ENCODE results near the gene GLRA3. TPM values are rescaled to one million over a fixed set of nuclear protein-coding genes. Genes with fewer than 3 reads are reported as not detected.

GLRA3 gene
- total and polyA plus RNA-seq, 2 experiments from 2014 or later, result not detected

DNA sequence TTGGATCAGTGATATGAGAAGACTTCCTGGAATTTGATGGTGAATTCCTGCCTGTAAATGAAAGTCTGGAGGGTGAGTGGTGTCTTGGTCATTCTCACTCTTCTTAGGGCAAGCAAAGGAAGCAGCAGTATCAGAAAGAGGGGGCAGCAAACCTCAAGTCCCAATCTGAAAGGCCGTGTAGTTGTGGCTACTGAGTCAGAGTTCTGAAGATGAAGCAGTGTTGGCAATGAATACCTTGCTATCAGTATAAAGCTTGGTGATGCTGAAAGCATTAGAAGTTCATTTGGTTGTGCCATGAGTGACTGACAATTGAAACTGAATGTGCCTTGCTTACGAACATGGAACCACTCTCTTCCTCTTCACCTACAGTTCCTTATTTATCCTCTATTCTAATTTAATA lies 35.0 kb upstream of the GLRA3 start:
- Histone ChIP-seq H3K9ac (no peak overlapping the region), H4K20me1 (ENCODE audit: insufficient read depth) (no peaks in the 10 kb centered on the region), H3K36me3 (ENCODE audit: low read depth) (no peaks in the 10 kb centered on the region), H3K4me3 (no peak overlapping the region), H3K4me1 (ENCODE audit: insufficient read depth) (no peaks in the 10 kb centered on the region), H3K27me3 (replicated peaks; ENCODE audit: insufficient read depth) (no peaks in the 10 kb centered on the region), H3K9me2 (ENCODE audit: insufficient read depth) (no peaks in the 10 kb centered on the region), H3F3A (ENCODE audit: insufficient read depth) (no peaks in the 10 kb centered on the region), H3K4me2 (ENCODE audit: unreplicated experiment) (no peak overlapping the region), H3K9me3 (ENCODE audit: low read depth) (no peaks in the 10 kb centered on the region), H2AFZ (no peak overlapping the region), H3K79me2 (ENCODE audit: insufficient read depth) (no peaks in the 10 kb centered on the region), H3K27ac (no peak overlapping the region)
- TF ChIP-seq EZH2 (IDR thresholded peaks at IDR 0.05; ENCODE audit: insufficient read depth, poor library complexity, severe bottlenecking), result no peak
- no peak for TF ChIP-seq EZH2phosphoT487 (IDR thresholded peaks at IDR 0.05; ENCODE audit: insufficient read depth, low read depth)
- DNase-seq, result no peak
- 13 to 22% methylated on average over 2 of the region's 2 CpGs for WGBS, 2 experiments (ENCODE audit: low coverage in 1 of 2, low lambda C conversion rate in 2 of 2, missing lambda C conversion rate in 2 of 2)
- in situ Hi-C loops (cut with MboI), result no loop called here

DNA sequence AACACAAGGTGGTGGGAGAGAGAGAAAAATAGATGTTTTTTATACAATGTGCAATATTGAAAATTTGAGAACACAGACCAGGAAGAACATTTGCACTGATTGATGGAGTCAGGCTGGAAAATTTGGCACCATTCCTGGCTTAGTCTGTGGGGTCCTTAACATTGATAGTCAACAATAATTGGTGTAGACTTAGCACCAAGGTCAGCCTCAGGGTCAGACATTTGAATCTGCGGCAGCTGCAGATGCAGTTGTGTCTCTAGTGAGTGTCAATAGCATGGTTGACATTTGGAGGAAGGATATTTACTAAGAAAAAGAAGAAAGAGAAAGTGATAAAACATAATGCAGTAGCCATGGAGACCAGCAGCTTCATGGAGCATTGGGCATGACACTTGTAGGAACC lies 31.5 kb upstream of the GLRA3 start:
- Histone ChIP-seq H3K9ac (no peak overlapping the region), H3K4me3 (no peak overlapping the region), H3K9me3 (ENCODE audit: low read depth) (no peaks in the 10 kb centered on the region), H3K4me1 (ENCODE audit: insufficient read depth) (no peaks in the 10 kb centered on the region), H3K9me2 (ENCODE audit: insufficient read depth) (no peaks in the 10 kb centered on the region), H3K79me2 (ENCODE audit: insufficient read depth) (no peaks in the 10 kb centered on the region), H3K4me2 (ENCODE audit: unreplicated experiment) (no peak overlapping the region), H3K36me3 (ENCODE audit: low read depth) (no peaks in the 10 kb centered on the region), H3K27ac (no peak overlapping the region), H2AFZ (no peak overlapping the region), H4K20me1 (ENCODE audit: insufficient read depth) (no peaks in the 10 kb centered on the region), H3F3A (ENCODE audit: insufficient read depth) (no peaks in the 10 kb centered on the region), H3K27me3 (replicated peaks; ENCODE audit: insufficient read depth) (no peaks in the 10 kb centered on the region)
- WGBS, 2 experiments (ENCODE audit: low coverage in 1 of 2, low lambda C conversion rate in 2 of 2, missing lambda C conversion rate in 2 of 2), result 51 to 72% methylated on average over 1 of the region's 1 CpG
- in situ Hi-C loops (cut with MboI), result no loop called here
- no peak for DNase-seq
- no peak for TF ChIP-seq EZH2phosphoT487 (IDR thresholded peaks at IDR 0.05; ENCODE audit: insufficient read depth, low read depth)
- no peak for TF ChIP-seq EZH2 (IDR thresholded peaks at IDR 0.05; ENCODE audit: insufficient read depth, poor library complexity, severe bottlenecking)

DNA sequence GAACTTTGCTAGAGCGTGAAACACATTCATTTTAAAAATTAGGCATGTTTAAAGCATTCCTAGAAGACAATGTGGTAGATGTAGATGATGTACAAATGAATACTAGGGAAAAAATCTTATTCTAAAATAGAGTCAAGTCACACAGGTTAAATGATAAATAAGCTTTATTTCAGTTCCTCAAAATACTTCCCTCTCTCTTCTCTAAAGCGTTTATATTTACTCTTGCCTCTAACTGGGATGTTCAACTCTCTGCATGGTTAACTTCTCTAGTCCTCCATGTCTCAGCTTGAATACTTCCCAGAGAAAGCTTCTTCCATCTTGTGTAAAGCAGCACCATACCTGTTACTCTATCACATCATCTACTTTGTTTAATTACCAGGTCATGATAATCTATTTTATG lies 30.9 kb upstream of the GLRA3 start:
- WGBS, 2 experiments (ENCODE audit: low coverage in 1 of 2, low lambda C conversion rate in 2 of 2, missing lambda C conversion rate in 2 of 2), result 8 to 18% methylated on average over 2 of the region's 2 CpGs
- TF ChIP-seq EZH2 (IDR thresholded peaks at IDR 0.05; ENCODE audit: insufficient read depth, poor library complexity, severe bottlenecking) (no peak), EZH2phosphoT487 (IDR thresholded peaks at IDR 0.05; ENCODE audit: insufficient read depth, low read depth) (no peak)
- Histone ChIP-seq H3K36me3 (ENCODE audit: low read depth) (no peaks in the 10 kb centered on the region), H3K27ac (no peak overlapping the region), H3K9ac (no peak overlapping the region), H3K27me3 (replicated peaks; ENCODE audit: insufficient read depth) (no peaks in the 10 kb centered on the region), H3K9me3 (ENCODE audit: low read depth) (no peaks in the 10 kb centered on the region), H3F3A (ENCODE audit: insufficient read depth) (no peaks in the 10 kb centered on the region), H3K79me2 (ENCODE audit: insufficient read depth) (no peaks in the 10 kb centered on the region), H3K4me1 (ENCODE audit: insufficient read depth) (no peaks in the 10 kb centered on the region), H2AFZ (no peak overlapping the region), H3K9me2 (ENCODE audit: insufficient read depth) (no peaks in the 10 kb centered on the region), H4K20me1 (ENCODE audit: insufficient read depth) (no peaks in the 10 kb centered on the region), H3K4me2 (ENCODE audit: unreplicated experiment) (no peak overlapping the region), H3K4me3 (no peak overlapping the region)
- in situ Hi-C loops (cut with MboI), result no loop called here
- no peak for DNase-seq

DNA sequence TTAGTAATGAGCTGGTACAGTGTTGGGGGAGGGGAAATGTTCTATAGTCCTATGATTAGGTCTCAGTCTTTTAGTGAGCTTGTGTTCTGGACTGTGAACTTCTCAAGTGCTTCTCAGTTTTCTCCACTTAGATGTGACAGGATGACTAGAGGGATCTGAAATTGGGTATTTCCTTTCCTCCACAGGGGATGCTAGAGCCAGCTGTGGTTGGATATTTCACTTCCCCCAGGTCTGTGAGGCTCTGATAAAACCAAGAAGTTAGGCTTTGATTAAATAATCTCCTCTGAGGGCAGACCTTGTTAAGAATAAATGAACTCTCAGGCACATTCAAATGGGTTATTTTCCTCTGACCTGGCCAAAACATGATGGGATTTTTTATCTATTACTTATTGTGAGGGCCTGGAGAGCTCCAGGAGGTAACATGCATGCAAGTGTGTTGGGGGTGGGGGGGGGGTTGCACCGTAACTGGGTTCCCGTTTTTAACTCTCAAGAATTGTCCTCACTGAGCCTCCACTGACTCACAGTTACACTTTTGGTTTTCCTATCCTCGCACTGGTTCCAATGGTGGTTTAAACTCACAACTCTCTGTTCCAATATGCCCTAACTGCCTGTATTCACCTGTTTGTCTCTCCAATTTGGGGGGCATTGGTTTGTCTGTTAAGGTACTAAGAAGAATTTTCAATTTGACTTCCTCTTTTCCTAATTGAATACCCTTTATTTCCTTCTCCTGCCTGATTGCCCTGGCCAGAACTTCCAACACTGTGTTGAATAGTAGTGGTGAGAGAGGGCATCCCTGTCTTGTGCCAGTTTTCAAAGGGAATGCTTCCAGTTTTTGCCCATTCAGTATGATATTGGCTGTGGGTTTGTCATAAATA lies 28.1 kb upstream of the GLRA3 start:
- no peaks in the 10 kb centered on the region for H3K79me2 ChIP-seq (ENCODE audit: insufficient read depth)
- no peaks in the 10 kb centered on the region for H3K9me3 ChIP-seq (ENCODE audit: low read depth)
- H3F3A ChIP-seq (ENCODE audit: insufficient read depth), result no peaks in the 10 kb centered on the region
- no peaks in the 10 kb centered on the region for H4K20me1 ChIP-seq (ENCODE audit: insufficient read depth)
- H3K27me3 ChIP-seq (replicated peaks; ENCODE audit: insufficient read depth), result no peaks in the 10 kb centered on the region
- WGBS, 2 experiments (ENCODE audit: low coverage in 1 of 2, low lambda C conversion rate in 2 of 2, missing lambda C conversion rate in 2 of 2), result 17 to 31% methylated on average over 3 of the region's 3 CpGs
- TF ChIP-seq EZH2 (IDR thresholded peaks at IDR 0.05; ENCODE audit: insufficient read depth, poor library complexity, severe bottlenecking) (no peak), EZH2phosphoT487 (IDR thresholded peaks at IDR 0.05; ENCODE audit: insufficient read depth, low read depth) (no peak)
- in situ Hi-C loops (cut with MboI), result no loop called here
- no peak overlapping the region for H2AFZ ChIP-seq
- DNase-seq, result no peak
- no peaks in the 10 kb centered on the region for H3K9me2 ChIP-seq (ENCODE audit: insufficient read depth)
- H3K4me3 ChIP-seq, result no peak overlapping the region
- no peak overlapping the region for H3K27ac ChIP-seq
- no peak overlapping the region for H3K4me2 ChIP-seq (ENCODE audit: unreplicated experiment)
- H3K4me1 ChIP-seq (ENCODE audit: insufficient read depth), result no peaks in the 10 kb centered on the region
- H3K36me3 ChIP-seq (ENCODE audit: low read depth), result no peaks in the 10 kb centered on the region
- H3K9ac ChIP-seq, result no peak overlapping the region

All from GM23248 (cell line).